ENCODE results near the gene PJA1.

Gene PJA1

GRCh38 chrX:69172937-69173336, 7.7 kb upstream of the PJA1 start:
- no peak overlapping the region for H3K4me3 ChIP-seq (ENCODE audit: low read depth, low read length)

DNA sequence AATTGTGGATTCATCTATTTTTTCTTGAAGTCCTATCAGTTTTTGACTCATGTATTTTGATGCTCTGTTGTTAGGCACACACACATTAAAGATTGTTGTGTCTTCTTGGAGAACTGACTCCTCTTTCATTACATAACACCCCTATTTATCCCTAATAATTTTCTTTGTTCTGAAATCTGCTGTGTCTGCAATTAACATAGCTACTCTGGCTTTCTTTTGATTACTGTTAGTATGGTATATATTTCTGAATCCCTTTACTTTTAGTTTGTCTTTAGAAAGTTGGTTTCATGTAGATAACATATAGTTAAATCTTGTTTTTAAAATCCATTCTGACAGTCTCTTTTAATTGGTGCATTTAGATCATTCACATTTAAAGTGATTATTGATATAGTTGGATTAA, 5.1 kb upstream of the PJA1 start:
- no peak overlapping the region for H3K4me3 ChIP-seq (ENCODE audit: low read depth, low read length)

DNA sequence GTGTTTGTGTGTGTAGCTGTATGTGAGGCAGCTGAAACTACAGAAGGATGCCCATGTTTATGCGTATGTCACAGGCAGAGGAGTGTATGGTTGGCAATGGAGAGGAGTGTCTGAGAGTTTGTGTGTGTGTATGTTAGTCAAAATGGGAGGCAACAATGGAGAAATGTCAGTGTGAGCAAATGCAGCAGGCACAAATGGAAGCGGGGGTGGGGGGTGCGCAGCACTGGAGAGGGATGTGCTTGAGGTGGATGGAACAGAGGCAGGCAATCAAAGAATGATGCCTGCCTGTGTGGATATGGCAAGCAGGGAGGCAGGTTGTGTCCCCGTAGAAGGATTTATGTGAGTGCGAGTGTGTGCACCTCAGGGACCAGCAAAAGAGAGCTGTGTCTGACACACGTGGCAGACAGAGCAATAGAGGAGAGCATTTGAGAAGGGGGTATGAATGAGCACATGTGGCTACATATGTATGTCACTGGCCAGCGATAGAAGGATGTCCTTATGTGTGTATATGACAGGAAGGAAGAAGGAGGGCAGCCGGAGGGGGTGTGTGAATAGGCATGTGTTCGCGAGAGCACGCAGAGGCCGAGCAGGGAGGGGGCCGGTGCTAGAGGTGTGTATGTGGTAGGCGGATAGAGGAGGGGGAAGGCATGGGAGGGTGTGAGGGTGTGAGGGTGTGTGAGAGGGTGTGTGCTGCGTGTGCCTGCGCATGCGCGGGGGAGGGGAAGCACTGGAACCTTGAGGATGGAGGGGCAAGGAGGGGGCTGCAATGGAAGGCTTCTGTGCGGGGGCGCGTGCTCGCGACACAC, 1.1 kb downstream of the PJA1 start:
- no peak overlapping the region for H3K4me3 ChIP-seq (ENCODE audit: low read depth, low read length)

- no peak overlapping the region for H3K4me3 ChIP-seq (ENCODE audit: low read depth, low read length)
Observed at GRCh38 chrX:69162361-69162865, 2.8 kb downstream of the PJA1 start.

DNA sequence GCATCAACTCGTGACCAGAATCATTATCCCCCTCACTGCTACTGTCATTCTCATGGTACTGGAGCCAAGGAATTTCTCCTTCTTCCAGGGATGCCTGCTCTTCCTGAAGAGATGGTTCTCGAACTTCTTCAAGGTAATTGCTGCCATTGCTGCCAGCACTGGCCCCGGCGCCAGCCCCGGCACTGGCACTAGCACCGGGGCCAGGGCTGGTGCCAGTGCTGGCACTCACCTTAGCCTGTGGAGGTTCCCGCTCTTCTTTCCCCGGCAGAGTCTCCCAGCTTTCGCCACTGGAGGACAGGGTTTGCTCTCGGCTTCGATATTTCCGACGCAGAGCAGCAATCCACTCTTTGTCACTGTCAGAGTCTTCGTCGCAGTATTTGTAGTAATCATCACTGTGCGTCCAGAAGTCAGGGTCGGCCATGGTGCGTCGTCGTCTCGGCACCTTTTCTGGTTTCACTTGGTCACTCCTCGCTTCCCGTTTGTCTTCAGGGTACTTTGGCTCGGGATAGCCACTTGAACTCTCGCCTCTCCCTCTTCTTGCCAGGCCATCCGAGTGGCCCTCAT, 3.4 kb downstream of the PJA1 start:
- H3K4me3 ChIP-seq (ENCODE audit: low read depth, low read length), result no peak overlapping the region

- no peak overlapping the region for H3K4me3 ChIP-seq (ENCODE audit: low read depth, low read length)
Observed at GRCh38 chrX:69161371-69161770, 3.9 kb downstream of the PJA1 start.

DNA sequence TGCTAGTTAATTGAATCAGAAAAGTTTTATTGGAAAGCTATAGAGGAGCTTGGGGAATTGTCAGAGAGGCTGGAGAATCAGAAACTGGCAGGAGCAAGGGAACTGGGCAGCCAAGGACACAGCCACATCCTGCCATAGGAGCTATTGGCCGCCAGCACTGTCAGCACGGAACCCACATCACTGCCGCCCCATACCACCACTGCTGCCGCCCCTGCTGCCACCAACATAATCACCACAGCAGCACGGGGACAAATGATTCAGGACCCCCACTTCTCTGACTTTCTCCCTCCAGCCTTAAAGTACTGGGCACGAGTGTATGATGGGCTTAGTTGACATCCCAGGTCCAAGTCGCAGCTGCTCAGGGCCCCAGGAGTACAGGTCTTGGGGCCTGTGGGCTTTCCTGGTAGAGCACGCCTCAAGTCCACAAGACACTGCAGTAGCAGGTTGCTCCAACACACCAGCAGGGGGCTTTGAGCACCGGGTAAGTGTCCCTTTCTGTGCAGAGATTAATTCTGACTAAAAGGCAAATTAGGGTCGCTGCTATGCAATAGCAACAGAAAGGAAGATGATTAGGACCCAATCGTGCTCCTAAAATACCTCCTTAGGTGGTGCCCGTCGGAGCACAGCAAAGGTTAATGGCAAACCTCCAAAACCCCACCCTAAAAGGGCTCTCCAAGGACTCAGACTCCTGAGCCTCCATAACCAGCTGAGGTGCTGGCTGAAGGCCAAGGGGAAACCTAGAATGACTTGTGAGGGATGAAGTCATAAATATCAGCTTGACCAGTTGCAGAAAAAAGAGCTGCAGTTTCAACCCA, 6.9 kb downstream of the PJA1 start:
- no peak overlapping the region for H3K4me3 ChIP-seq (ENCODE audit: low read depth, low read length)

DNA sequence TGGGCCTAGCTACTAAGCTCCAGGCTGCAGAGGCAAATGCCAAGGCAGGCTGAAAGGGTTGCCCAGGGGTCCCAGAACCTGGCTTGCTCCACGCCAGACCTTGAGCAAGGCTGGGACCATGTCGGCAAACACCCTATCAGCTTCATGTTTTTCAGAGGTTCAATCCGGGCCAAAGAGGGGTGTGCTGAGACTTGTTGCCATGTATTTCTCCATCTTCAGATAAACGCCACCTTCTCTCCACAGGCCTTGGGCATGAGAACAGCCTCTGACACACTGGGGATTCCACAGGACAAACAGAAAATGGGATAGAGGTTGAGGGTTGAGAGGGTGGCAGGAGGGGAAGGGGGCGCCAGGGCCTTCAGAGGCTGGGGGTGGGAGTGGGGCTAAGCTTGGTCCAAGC, 8.6 kb downstream of the PJA1 start:
- H3K4me3 ChIP-seq (ENCODE audit: low read depth, low read length), result no peak overlapping the region

DNA sequence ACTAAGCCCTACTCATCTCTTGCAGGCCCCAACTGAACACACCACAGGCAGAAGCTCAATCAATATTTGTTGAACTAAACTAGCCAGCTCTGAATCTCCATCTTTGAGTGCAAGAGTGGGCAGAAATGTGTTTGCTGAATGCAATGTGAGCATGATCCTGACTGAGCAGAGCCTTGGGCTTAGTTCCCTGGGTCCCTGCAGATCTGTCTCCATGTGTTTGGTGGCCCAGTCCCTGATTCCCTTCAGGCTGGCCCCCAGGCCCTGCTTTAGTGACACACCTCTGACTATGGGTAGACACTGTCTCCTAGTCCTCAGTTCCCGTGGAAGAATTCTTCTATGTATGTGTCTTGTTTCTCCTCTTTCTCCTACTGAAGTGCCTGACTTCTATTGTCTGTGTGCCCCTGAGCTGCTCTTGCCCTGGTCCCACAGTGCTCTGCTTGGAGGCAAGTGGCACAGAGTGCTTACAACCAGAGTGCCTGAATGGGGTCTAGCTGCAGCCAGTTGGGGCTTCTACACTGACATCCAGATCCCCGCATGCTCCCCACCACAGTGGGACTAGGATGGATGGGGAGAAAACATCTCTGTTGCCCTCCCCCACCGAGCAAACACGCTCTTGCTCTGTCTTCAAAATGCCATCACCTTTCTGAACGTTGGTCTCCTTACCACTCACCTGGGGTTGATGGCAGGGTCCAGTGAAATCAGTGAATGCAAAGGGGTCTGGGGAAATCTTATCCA, 9.3 kb downstream of the PJA1 start:
- H3K4me3 ChIP-seq (ENCODE audit: low read depth, low read length), result no peak overlapping the region

DNA sequence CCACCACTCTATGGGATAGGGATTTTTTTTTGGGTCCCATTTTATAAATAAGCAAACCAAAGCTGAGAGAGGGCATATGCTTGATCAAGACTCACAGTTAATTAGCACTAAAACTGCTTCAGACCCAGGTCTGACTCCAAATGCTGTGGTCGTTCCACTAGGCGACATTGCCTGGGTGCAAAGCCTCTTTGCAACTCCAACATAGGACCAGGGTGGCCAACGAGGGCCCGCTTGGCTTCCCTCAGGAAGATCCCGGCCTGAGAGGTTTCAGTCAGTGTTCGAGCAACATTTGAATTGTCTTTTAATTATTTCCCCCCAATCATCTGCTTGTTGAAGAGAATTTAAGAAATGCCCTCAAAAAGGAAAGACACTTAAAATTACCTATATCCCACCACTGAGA, 11.2 kb downstream of the PJA1 start:
- no peak overlapping the region for H3K4me3 ChIP-seq (ENCODE audit: low read depth, low read length)

GRCh38 chrX:69153060-69153730, 12.1 kb downstream of the PJA1 start:
- H3K4me3 ChIP-seq (ENCODE audit: low read depth, low read length), result no peak overlapping the region

GRCh38 chrX:69152417-69152841, 12.8 kb downstream of the PJA1 start:
- no peak overlapping the region for H3K4me3 ChIP-seq (ENCODE audit: low read depth, low read length)

GRCh38 chrX:69151866-69152284, 13.4 kb downstream of the PJA1 start:
- H3K4me3 ChIP-seq (ENCODE audit: low read depth, low read length), result no peak overlapping the region

GRCh38 chrX:69150281-69150960, 14.8 kb downstream of the PJA1 start:
- H3K4me3 ChIP-seq (ENCODE audit: low read depth, low read length), result no peak overlapping the region

GRCh38 chrX:69149466-69150280, 15.6 kb downstream of the PJA1 start:
- H3K4me3 ChIP-seq (ENCODE audit: low read depth, low read length), result no peak overlapping the region

DNA sequence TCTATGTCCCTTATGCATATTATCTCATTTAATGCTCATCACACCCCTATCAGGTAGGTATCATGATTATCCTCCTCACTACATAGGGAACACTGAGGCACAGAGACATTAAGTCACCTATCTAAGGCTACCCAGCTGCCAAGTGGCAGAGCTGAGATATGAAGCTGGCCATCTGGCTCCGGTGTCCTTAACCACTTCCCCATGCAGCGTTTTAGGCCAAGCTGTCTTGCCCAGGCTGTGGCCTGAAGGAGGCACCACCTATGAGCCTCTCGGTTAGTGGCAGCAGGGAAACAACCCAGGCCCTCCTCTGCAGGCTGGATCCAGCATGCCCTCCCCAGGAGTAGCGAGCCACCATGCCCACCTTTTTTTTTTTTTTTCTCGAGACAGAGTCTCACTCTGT, 16.3 kb downstream of the PJA1 start:
- H3K4me3 ChIP-seq (ENCODE audit: low read depth, low read length), result no peak overlapping the region

GRCh38 chrX:69146739-69147138, 18.5 kb downstream of the PJA1 start:
- H3K4me3 ChIP-seq (ENCODE audit: low read depth, low read length), result no peak overlapping the region

DNA sequence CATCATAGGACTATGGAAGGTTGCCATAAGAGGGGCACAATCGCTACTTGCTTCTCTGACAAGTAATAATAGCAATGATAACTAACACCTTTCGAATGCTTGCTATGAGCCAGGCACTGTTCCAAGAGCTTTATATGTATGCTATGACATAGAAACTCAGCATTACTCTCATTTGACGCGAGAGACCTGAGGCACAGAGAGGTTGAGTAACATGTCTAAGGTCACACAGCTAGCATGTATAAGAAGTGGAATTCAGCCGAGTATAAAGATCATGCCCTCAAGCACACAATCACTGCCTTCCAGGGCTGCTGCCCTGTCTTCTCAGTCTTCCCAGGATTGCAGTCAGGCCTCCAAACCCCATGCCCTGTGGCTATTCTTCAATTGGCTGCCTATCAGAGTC, 19.5 kb downstream of the PJA1 start:
- no peak overlapping the region for H3K4me3 ChIP-seq (ENCODE audit: low read depth, low read length)
